ENCODE results near the gene TNS1.

TNS1 gene

DNA sequence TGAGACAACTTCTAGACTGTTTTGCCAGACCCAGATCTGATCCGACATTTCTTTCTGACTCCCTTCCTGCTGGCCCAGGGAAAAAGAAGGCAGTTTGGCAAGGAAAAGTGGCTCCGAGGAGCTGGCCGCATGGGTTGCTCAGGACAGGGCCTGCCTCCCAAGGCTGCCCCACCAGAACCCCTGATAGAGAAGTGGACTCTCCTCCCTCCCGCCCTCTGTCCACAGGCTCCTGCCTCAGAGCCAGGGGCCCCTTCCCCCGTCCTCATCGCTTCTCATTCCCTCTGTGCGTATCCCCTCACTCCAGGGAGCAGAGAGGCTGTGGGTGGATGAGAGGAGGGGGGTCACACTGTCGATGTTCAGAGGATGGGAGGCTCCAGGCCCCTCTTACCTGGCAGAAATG lies 110.2 kb downstream of the TNS1 start:
- FAIRE-seq, result no peak

DNA sequence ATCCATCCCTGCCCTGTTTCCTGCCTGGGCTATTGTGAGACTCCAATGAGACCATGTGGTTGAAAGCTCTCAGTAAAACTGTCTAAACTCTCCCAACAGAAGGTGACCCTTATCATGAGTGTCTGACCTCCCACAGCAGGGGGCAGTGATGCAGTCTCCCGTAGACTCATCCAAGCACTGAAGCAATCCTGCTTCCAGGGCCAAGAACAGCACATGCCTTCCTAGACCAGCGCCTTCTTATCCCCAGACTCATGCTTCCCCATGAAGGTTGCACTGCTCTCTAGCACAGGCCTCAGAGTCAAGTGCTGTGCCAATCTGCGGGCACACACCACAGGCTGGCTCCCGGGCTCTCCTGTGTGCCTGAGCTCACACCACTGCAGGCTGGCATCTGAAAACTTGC lies 112.3 kb downstream of the TNS1 start:
- FAIRE-seq, result no peak

DNA sequence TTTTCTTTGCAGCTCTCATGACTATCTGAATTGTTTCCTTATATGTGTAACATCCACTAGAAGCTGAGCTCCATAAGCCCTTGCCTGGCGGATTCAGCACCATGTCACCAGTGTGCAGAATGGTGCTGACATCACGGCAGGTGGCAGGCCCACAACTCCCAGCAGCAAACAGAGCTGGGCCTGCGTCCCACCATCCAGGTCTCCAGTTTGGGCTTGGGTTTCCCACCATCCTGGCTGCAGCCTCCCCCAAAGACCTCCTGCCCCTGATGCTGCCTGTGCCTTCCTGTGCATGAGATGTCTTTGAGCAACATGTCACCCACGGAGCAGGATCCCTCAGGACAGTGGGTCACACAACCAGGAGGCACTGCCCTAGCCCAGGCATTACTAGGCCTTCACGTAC lies 113.1 kb downstream of the TNS1 start:
- no peak for FAIRE-seq

DNA sequence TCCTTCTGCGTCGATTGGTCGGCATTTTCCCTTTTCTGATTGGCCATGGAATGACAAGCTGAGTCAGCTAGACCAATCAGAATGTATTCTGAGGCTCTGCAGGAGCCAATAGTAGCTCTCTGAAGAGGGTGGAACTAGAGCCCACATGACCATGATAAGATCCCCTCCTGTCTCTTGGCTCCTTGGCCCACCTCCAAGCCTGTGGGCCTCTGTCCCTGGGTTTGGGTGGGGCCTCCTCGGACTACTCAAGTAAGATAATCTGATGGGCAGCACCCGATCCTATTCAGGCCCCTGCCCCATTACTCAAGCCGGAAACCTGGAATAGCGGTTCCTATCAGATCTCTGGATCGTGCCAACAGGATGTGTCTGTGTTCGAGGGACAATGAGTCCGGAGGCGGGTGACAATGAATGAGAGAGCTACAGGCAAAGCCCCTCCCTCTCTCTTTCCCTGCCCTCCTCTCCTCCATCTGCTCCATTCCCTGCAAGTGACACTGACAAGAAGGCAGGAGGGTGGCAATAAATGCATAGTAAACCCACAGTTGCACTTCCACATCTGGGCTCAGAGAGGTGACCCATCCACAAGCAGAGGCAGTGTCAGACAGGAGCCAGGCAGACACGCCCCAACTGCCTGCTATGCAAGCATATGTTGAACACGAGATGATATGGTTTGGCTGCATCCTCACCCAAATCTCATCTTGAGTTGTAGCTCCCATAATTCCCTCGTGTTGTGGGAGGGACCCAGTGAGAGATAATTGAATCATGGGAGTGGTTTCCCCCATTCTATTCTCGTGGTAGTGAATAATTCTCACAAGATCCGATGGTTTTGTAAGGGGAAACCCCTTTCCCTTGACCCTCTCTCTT lies 114.7 kb downstream of the TNS1 start:
- FAIRE-seq, result no peak

DNA sequence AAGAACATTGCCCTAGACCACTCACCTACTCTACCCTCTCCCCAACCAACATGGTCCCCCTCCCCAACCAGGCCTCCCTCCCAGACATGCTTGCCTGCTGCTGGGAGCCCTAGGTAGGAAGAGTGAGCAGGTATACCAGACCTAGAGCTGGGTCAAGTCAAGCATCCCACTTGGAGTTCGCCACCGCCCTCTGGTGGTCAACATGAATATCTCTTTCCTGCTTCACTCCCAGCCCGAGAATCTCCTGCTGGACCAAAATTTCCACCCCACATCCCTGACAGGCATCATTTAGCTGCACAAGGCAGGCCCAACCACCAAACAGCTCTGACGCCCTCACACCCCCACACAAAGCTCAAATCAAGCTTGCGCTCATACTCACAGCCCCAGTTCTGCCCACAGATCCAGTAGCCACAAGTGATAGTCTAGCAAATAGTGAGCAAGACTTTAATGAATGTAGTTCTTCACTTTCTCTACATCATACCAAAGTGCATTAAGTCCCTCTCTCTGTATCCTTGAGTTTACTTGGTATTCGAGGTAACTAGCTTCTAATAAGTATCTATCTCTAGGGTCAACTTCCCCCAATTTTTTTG lies 116.0 kb downstream of the TNS1 start:
- no peak for FAIRE-seq

DNA sequence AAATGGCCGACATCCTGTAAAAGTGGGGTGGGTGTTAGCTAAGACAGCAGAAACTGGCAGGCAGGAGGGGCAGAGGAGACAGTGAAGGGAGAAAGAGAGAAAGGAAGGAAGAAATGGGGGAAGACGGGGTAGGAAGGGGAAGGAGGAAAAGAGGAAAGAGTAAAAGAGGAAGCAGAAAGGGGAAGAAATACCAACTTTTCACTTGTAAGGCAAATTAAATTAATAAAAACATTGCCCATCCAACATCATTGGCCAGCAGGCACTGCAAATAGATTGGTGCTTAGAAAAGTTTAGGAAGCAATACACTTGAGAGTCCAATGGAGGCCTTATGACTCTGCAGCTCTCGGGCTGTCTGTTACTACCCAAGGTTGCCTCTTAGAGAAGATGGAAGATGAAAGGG lies 116.7 kb downstream of the TNS1 start:
- FAIRE-seq, result no peak

DNA sequence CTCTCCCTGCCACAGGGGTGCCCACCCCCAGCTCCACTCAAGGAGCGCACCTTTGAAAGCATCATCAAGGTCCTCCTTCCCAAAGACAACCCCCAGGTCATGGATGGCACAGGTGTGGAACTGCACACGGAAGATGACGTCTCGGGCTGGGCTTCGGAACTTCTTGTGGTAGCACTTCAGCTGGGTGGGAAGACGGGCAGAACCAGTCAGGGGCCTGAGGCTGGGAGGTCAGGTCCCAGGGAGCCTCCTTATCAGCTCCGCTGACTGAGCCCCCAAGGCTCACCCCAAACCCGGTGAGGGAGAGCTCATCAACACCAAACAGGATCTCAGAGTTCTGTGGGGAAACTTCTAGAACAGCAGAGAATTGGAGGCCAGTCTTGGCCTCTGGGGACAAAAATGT lies 117.8 kb downstream of the TNS1 start:
- FAIRE-seq, result no peak

DNA sequence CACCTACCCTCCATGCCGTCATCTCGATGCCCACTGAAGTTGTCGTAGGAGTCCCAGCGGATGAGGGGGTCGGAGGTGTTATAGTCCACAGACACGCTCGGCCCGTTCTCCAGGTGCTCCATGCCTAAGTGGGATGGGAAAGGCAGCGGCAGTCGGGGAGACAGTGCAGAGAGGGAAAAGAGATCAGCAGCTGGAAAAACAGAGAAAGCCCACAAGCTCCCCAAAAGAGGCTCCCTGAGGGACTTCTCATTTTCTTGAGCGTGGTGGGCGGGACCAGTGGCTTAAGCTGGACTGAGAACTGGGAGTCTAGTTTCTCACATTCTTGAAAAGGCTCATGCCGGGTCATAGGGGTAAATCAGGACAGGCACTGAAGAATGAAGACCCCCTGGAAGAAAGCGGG lies 121.9 kb downstream of the TNS1 start:
- FAIRE-seq, result no peak

DNA sequence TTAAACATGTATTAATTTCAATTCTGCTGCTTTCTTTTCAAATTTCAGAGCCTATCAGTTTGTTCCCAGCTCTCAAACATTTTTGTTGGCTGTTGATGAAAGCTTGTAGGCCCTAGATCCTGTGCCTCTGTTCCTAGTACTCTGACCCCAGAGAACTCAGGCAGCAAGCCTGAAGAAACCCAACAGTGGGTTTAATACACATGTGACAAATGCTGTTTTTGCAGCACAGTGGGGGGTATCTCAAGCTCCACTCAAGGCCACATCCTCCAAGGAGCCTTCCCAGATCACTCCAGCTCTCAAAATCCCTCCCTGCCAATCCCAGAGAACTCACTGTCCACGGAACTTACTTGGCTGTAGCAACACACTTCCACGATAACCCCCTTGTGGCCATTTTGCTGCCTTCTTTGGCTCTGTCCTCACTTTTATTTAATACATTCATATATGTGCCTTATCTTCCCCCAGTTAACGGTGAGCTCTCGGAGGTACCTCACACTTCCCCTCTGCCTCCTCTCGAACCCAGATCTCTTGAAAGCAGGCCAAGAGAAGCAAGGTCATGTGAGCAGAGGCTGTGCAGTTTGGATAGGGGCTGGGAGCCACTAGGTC lies 122.4 kb downstream of the TNS1 start:
- FAIRE-seq, result no peak

DNA sequence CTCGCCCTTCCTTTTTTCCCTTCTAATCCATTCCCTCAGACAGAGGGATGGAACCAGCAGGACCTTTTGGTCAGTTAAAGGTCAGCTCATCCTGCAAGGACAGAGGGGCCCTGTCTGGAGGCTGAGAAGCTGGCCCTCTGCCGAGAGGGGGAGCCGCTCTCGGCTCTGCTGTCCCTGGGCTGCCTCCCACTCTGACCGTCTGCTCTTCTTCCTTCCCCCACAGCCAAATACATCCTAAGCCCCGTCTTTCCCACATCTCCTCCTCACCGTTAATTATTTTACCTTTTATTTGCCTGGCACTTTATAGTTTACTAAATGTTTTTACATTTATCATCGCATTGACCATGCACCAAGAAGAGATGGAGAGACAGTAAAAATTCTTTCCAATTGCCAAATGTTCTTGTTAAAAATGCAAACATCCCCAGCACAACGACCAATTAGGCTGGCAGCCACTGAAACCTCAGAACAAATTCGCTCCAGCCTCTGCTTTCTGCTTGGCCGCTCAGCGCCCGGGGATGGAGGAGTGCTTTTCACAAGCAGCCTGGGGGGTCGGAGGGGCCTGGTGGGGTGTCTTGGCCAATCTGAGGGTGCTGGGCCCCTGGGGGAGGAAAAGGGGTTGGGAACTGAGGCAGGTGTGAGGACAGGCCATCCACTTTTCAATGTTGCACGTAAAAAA lies 123.7 kb downstream of the TNS1 start:
- no peak for FAIRE-seq

DNA sequence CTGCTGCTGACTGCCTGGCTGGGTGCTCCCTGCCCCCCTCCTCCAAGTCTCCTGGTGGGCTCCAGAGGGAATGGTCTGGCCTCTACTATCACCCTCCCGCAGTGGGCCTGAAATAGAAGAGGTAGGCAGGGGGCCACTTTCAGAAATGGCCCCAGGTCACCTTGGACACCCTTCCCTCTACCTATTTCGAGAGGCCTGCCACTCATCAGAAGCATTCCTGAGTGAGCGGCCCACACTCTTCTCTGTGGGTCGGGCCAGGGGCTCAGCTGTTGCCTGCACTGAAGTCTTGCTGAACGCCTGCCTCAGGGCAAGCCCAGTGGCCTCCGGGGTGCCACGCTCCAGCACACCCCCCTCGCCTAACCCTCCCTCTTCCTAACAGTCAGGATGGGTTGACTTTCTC lies 124.9 kb downstream of the TNS1 start:
- FAIRE-seq, result no peak

DNA sequence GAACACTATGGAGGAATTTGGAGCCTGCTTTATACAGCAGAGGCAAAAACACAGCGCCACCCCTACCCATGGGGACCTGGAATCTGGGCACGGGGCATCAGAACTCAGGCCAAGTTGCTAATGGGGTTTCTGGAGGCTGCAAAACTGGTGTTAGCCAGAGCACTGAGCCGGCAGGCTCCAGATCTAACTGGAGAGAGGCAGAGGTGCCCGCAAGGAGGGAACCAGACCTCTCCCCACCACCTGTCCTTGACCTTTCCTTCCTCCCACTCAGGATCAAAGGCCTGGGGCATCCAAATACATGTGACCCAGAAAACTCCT lies 126.6 kb downstream of the TNS1 start:
- no peak for FAIRE-seq

DNA sequence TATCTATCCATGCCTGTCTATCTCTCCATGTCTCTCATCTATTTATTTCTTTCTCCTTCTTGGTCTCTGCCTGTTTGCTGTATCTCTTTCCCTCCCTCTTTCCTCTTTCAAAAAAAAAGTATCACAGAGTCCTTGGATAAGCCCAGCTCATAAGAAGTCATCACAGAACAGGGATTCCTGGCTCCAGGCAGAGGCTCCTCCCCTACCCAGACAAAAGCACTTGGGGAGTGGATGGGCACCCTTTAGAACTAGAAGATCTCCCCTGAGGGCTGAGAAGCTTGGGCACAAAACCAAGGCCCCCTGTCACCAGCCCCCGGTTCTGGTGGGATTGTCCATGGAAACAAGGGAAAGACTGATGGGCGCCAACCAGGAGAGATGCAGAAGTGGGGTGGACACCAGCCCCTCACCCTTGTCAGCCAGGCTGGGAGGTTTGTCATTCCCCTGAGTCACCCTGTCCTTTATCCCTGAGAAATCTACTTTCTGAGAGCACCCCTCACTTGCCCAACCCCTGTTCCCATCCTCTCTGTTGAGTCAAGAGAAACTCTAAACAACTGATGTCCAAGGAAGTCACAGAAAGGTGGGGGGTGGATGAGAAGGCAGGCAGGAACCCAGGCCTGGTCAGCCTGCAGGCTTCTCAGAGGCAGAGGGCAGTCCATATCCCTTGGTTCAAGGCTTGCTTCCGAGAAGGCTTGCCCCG lies 127.1 kb downstream of the TNS1 start:
- no peak for FAIRE-seq

DNA sequence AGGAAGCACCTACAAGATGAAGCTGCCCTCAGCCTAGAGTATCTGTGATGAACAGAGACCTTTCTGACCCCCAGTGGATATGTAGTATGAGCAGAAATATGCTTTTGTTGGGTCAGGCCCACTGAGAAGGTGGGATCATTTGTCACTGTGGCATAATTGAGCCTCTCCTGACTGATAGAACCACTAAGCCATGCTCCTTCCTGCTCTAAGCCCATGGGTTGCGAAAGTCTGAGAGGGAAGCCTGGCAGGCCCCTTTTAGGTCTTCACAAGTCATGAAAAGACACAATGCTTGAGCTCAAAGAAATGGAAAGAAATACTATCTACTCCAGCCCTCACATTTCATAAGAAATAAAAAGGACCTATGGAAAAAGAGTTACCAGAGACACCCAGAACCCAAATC lies 127.7 kb downstream of the TNS1 start:
- no peak for FAIRE-seq

DNA sequence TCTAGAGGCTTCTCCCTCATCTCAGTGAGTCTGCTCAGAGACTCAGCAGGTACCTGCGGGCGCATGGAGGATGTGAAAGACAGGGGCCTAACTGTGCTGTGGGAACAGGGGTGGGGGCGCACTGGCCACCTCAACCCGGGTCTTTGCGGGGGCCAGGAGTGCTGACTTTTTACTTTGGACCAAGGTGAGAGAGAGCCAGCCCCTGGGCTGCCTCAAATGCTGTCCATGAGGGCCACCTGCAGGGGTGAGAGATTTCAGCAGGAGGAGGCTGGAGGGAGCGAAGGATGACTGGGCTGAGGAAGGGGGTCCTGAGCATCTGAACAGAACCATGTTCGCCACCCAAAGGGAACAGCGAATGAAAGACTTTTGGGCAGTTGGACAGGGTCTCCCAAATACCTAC lies 129.4 kb downstream of the TNS1 start:
- FAIRE-seq, result no peak

DNA sequence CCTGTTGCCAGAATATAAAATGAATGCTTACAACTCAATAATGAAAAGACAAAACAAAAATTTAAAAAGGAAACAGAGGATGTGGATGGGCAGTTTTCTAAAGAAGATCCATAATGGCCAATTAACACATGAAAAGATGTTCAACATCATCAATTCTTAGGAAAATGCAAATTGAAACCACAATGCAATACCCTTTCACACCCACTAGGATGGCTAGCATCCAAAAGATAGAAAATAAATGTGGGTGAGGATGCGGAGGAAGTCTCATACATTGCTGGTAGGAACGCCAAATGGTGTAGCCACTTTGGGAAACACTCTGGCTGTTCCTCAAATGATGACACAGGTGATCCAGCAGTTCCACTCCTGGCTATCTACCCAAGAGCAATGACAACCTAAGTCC lies 130.5 kb downstream of the TNS1 start:
- no peak for FAIRE-seq

DNA sequence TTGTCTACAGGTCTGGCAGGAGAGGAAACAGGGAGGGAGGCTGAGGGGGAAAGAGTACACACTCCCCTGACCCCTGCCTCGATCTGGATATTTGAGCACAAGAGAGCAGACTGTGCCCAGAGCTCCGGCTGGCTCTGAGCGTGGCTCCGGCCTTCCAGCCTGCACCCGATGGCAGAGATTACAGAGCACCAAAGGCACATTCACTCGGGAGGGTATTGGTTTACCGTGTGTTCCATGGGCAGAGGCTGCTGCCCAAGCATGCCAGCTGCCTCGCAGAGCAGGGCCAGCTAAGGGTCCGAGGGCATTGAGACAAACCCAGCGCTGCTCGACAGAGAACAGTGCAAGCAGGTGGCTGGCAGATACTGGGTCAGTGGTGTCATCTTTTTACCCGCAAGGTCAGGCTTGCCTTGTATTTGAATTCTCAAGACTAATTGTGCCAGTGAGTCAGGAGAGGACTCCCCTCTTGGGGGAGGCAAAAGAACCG lies 132.2 kb downstream of the TNS1 start:
- no peak for FAIRE-seq

DNA sequence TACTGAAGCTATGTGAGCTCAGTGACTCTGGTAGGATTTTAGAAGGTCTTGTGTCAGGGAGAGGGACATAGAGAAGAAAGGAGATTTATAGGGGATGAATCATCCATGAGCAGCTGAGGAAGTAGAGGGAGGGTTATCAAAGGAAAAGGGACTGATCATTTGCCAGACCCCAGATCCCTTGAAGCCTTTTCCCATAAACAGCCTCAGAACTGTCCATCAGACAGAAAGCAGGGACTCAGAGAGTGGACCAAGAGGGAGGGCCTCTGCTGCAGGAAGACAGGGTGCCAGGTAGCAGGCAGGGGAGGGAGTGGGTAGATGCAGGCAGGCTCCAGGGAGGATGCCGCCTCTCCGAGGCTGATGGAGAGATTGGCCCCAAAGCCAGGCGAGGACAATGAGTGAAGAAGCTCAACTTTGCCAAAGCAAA lies 133.9 kb downstream of the TNS1 start:
- no peak for FAIRE-seq

DNA sequence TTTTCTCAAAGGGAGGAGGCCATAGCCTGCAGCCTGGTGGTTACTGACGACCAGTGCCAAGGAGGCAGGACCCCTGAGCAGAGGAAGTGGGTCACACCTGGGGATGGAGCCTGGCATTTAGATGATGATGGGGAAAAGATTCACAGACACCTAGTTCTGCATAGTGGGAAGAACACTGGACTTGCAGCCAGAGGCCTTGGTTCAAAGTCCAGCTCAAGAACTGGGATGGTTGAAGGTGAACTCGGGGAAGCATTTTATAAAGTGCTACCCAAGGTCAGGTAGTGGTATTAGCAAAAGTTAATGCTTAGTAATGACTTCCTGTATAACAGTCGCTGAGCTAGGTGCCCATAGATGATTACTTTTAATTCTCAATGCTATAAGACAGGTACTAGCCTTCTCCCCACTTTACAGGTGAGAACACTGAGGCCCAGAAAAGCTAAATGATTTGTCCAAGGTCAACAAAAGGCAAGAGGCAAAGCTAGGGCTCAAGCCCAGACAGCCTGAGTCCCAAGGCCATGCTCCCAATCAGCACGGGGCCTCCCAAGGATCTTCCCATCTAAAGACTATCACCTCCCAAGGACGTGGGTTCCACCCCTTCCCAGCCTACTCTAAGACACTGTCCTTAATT lies 134.4 kb downstream of the TNS1 start:
- no peak for FAIRE-seq

DNA sequence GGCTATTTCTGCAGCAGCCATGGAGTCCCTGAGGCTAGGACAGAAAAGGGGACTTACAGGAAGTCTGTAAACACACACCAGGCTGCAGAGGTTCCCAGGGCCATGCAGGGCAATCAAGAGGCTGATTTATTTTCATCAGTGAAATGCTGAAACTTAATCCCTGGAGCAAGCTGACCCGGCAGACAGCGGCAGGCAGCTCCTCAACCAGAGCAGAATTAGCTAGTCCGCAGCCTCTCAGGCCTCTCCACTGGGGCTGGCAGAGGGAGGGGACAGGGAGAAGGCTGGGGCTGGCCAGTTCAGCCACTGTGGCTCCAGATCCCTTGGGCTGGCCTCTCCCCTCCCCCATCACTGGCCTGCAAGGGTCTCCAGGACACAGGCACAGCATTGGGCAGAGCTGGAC lies 136.3 kb downstream of the TNS1 start:
- FAIRE-seq, result no peak

DNA sequence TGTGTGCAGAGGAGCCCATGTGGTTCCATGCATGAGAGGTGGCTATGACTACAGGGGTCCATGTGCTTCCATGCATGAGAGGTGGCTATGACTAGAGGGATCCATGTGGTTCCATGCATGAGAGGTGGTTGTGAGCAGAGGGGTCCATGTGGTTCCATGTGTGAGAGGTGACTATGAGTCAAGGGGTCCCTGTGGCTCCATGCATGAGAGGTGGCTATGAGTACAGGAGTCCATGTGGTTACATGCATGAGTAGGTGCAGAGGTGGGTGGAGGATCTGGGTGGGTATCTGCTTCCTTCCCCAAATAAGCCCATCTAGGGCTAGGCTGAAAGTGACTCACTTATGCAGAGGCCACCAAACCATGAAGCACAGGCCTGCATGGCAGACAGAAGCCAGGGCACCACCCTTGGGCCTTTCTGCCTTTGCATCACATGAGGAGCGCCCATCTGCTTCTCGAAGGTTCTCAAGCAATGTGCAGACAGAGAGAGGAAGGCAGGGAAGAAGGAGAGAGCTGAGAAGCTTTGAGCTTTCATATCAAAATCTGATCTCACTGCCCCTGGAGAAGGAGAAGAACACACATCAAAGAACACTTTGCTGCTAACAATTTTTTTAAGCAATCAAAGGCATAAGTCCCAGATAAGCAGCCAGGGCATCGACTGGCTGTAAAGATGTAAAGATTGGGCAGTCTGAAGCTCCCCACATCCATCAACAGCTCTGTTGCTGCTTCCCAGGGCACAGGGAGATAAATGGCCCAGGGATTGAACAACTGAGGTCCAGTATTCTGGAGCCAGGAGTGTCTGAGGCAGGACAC lies 137.6 kb downstream of the TNS1 start:
- FAIRE-seq, result no peak

DNA sequence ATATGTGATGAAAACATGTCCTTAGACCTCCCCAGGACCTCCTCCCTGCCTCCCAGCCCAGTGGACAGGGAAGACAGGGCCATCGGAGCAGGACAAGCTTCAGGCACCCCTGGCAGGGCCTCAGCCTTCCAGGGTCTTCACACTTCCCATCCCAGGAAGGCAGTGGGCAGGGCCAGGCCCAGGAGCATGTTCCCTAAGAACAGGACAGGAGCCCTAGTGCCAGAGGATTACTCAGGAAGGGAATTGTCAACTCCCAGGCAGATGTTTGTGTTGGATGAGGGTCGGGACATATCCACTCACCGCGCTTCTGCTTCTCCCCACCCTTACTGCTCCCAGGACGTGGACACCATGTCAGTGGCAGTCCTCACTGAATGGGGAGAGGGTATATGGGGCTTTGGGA lies 138.9 kb downstream of the TNS1 start:
- FAIRE-seq, result no peak
